HEK293 (cell line): Measurements from ENCODE around the gene TDRD3.

Experiments used
- ZNF48 ChIP-seq: fragments of 450-650 bp; formaldehyde crosslinking; IDR thresholded peaks from 2 replicates; pipeline ENCODE4 v1.5.1; 2016; ENCODE audit warnings: missing biosample characterization, missing genetic modification characterization
- ZNF660 ChIP-seq: fragments of 450-650 bp; IDR thresholded peaks from 2 replicates; pipeline ENCODE4 v1.5.1; 2018; ENCODE audit warnings: missing biosample characterization, mild to moderate bottlenecking, missing genetic modification characterization
- TF ChIP-seq, protein P1 (sequence below): fragments of 450-650 bp; formaldehyde crosslinking; IDR thresholded peaks from 2 replicates; pipeline ENCODE4 v1.5.1; 2016; ENCODE audit warnings: missing biosample characterization, missing genetic modification characterization

DNA sequence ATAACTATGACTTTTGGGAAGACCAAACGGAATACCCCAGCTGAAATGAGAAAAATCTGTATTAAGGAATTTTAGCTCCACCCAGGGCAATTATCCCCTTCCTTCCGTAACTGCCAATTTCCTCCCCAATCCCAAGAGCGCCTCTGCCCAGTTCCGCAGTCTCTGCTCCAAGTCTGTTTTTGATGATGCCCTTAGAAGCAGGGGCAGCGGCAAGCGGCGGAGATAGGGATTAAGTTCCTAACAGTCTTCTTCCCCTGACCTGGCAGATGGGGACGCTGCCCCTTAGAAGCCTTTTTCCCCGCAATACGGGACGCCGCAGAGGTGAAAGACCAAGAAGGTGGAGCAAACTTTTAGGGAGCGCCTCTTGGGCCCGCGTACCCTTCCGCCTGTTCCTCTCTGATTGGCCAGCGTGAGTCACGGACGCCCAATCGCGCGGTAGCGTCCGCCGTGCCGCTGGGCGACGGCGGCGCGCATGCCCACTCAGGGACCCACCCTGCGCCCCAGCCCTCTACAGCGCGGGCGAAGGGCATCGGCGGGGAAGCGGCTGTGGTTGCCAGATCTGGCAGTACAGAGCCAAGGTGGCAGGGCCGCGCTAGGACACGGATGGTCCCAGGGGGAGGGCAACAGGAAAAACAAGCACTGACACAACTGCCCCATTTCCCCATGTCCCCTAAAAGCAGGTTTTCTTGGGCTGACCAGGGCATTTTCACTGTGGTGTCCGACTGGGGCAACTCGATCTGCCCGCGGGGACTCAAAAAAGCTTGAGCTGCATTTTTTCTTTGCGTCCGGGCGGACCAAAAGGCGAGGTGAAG is 843 bp upstream of the TDRD3 start:
- TF ChIP-seq, protein P1, sequence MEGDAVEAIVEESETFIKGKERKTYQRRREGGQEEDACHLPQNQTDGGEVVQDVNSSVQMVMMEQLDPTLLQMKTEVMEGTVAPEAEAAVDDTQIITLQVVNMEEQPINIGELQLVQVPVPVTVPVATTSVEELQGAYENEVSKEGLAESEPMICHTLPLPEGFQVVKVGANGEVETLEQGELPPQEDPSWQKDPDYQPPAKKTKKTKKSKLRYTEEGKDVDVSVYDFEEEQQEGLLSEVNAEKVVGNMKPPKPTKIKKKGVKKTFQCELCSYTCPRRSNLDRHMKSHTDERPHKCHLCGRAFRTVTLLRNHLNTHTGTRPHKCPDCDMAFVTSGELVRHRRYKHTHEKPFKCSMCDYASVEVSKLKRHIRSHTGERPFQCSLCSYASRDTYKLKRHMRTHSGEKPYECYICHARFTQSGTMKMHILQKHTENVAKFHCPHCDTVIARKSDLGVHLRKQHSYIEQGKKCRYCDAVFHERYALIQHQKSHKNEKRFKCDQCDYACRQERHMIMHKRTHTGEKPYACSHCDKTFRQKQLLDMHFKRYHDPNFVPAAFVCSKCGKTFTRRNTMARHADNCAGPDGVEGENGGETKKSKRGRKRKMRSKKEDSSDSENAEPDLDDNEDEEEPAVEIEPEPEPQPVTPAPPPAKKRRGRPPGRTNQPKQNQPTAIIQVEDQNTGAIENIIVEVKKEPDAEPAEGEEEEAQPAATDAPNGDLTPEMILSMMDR = no peak
- peak; percentile 72 for TF ChIP-seq ZNF660 (tag by site-specific recombination)
- TF ChIP-seq ZNF48 = no peak
